ENCODE measurements around the gene ELP5.

ELP5 gene

DNA sequence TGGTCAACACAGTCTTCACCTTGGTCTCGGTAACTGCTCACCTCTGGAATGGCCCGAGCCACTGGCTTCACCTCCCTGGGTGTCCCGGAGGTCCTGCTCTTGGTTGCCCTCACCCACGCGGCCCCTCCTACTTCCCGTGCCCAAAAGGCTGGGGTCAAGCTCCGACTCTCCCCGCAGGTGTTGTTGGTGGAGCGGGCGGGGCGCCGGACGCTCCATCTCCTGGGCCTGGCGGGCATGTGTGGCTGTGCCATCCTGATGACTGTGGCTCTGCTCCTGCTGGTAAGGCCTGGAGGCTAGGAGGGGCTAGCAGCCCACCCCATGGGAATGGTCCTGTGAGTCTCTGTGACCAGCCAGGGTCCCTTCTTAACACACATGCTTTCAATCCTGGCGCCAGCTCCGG lies 32.9 kb downstream of the ELP5 start:
- DNase-seq (ENCODE audit: low read depth, low spot score), result no peak

DNA sequence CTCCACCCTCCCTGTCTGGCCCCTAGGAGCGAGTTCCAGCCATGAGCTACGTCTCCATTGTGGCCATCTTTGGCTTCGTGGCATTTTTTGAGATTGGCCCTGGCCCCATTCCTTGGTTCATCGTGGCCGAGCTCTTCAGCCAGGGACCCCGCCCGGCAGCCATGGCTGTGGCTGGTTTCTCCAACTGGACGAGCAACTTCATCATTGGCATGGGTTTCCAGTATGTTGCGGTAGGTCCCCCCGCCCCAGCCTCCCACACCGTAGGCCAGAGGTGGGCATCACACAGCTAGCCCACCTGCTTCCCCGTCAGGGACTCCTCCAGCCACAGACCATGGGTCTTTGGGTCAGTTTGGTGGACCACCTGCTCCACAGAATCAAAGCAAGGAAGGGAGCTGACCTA lies 33.7 kb downstream of the ELP5 start:
- no peak for DNase-seq (ENCODE audit: low read depth, low spot score)

DNA sequence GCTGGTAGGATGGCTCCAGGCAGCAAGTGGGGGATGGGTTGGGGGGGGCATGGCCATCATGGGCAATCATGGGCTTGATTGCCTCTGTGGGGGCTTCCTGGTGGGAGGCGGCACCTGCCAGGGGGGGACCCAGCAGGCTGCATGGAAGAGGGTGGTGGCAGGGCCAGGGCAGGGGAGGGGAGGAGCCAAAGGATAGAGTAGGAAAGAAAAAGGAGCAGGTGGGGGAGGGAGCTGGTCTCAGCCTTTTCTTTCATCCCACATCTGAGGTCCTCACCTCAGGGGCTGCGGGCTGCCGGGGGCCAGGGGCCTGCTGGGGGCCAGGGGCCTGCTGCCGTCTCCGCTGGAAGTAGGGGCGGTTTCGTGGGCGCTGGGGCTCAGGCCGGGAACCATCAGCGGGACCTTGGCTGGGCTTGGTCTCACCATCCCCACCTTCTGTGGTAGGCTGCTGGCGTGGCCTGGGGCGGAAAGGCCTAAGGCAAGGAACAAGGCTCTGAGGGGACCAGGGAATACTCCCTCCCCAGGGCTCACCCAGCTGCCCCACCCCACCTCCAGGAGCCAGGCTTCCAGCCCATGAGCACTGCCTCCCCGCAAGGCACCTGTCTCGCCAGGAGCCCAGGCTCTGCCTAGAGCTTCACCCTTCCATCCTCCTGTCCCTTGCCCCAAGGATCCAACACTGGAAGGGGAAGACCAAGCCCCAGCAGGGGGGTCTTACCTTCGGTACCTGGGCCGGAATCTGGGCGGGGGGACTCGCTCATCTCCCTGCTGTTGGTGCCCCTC lies 37.4 kb downstream of the ELP5 start:
- DNase-seq (ENCODE audit: low read depth, low spot score), result no peak

DNA sequence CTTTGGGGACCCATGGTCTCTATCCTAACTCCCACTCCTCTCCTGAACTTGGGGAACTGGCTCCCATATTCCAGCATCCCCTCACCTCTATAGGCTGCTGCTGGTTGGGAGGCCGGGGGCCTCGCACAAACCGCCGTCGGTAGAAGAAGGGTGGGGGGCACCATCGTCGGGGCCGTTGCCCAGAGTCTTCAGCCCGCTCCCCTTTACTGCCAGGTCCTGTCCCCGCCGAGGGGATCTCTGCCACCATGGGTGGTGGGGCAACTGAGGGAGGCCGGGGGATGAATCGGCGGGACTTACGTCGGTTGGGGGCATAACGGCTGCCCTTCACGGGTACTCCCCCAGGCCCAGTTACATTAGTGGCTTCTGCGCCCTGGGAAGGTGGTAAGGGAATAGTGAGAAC lies 38.2 kb downstream of the ELP5 start:
- no peak for DNase-seq (ENCODE audit: low read depth, low spot score)

DNA sequence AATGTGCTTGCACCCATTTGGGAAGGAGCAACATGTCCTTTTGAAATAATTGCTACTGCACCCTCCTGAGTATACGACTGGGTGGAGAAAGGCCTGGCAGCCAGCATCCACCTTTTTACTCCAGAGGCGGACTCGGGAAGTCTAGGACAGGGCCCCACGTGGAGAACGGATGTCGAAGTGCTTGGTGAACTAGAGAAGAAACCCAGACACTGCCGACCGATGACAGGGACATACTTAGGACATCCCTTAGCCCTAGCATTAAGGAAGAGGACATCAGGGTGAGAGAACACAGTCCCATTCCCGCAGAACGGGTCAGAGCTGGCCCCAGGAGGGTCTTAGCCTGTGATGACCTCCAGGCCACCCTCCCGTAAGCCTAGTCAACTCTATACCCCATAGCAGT lies 38.7 kb downstream of the ELP5 start:
- DNase-seq (ENCODE audit: low read depth, low spot score), result no peak

DNA sequence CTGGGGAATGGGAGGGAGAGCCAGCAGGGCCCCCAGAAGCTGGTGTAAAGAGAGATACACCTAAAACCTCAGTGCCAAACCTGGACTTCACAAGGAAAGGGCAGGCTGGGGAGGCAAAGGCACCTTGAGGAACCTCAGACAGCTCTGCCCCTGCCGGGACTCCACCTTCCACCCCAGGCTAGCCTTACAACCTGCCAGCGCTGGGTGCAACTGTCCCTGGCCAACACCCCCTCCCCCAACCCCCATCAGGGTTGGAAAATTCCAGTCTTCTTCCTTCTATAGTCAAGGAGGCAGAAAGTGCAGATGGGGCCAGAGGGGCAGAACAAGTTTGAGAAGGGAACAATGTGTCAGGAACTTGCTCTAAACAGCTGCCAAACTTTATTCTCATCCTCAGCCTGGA lies 40.2 kb downstream of the ELP5 start:
- no peak for DNase-seq (ENCODE audit: low read depth, low spot score)

DNA sequence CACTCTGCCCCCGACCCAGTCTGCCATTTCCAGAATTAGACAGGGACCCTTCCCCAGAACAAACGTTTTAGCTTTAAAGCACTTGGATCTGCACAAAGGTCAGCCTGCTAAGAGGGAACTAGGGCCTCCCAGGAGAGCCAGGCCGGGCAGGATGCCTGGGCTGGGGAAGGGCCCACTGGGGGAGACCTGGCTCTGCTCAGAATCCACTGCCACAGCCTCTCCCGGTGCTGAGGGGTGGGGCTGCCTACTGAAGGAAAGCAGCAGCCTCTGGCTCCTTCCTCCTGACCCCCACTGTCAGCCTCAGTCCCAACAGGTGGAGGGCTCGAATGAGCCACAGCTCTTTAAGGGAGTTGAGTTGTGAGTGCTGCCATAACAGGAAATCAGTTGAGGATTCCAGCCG lies 40.7 kb downstream of the ELP5 start:
- no peak for DNase-seq (ENCODE audit: low read depth, low spot score)

DNA sequence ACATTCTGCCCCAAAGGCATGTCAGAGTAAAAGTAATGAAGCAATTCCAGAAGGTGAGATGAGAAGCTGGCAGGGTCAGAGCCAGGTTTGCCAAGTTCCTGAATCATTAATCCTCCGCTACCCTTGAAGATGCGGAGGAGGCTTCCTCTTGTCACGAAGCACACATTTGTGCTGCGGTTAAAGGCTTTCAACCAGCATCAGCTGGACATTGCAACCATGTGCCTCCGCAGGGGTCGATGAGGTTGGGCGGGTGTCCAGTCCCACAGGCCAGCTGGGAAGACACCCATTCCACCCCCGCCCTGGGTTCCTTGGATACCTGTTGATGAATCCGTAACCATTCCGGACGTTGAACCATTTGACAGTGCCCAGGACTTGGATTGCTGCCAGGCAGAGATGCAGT lies 41.1 kb downstream of the ELP5 start:
- no peak for DNase-seq (ENCODE audit: low read depth, low spot score)

DNA sequence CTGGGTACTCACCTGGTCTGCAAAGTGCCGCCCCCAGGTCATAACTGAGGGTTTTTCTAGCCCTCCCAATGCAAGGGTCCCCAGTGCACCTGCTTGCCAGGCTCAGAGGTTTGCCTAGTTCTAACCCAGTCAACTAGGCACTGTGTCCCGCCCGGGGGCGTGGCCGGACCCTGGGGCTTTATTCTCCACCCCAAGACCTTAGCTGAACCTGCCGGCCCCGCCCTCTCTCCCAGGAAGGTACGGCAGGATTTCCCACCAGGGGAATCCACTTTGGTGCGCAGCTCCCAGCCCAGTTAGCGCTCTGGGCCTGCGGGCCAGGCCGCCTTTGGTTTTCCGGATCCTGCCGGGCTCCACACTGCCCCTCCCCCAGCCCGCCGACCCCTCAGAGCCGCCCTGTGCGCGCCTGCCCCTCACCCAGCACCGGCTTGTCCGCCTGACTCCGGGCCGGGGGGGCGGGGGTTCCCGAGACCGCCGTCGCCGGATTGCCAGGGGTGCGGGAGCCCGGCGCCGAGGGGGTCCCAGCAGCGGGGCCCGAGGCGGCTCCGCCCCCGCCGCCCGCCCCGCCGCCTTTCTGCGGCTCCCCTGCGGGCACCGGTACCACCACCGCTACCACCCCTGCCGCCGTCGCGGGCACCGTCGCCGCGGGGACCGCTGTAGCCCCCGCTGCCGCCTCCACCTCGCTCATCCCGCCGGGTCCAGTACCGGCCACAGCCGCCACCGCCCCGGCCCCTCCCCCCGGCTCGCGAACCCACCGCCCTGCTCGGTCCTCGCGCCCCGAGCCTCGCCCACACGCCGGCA lies 42.0 kb downstream of the ELP5 start:
- no peak for DNase-seq (ENCODE audit: low read depth, low spot score)

DNA sequence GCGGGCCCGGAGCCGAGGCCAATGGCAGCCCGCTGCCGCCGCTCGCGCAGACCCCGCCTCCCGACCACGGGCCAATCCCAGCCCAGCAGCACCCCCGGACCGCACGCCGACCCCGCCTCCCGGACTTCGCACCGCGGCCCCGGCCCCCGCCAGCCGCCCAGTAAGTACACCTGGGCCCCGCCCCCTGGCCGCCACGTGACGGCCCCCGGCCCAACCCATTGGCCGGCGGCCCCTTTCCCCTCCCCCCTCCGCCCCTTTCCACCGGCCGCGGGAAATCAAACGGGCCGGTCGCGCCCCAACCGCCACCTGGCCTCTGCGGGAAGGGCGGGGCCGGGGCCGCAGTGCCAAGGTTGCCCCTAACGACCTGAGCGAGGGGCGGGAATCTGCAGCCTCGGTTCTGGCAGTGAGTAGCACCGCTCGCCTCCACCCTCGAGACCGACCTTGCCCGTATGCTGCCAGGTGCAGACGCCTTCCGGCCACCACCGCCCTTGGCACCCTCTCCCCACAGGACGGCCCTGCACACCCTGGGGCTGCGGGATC lies 42.7 kb downstream of the ELP5 start, which contains the start of gene YBX2:
YBX2 (minus strand) TSS at position 26 of the 540 bp plus-strand sequence. CDS start 139 bp downstream, outside the sequence.
- DNase-seq (ENCODE audit: low read depth, low spot score), result no peak

DNA sequence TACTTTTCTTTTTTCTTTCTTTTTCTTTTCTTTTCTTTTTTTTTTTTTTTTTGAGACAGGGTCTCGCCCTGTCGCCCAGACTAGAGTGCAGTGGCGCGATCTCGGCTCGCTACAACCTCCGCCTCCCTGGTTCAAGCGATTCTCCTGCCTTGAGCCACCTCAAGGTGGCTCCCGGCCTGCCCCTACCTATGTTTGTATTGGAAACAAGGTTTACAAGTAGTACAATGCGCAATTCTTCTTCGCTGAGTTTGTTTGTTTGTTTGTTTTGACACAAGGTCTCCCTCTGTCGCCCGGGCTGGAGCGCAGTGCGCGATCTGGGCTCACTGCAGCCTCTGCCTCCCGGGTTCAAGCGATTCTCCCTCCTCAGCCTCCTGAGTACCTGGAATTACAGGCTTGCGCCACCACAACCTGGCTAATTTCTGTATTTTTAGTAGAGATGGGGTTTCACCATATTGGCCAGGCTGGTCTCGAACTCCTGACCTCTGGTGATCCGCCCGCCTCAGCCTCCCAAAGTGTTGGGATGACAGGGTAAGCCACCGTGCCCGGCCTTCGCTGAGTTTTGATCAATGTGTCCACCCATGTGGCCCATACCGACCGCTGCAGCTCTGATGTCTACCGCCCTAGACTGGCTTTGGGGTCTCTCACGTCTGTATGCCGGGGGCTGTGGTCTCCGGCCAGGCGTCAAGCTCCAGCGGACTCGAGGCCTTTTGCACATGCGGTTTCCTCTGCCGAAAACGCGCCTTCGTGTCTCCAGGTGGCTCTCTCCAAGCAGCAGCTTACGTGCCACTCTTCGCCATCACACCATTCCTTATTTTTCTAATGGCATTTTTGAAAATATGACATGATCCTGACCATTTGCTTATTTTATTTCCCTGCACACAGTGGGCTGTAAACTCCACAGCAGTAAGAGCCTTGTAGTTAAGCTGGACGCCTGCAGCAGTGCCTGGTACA lies 43.5 kb downstream of the ELP5 start:
- DNase-seq (ENCODE audit: low read depth, low spot score), result no peak

DNA sequence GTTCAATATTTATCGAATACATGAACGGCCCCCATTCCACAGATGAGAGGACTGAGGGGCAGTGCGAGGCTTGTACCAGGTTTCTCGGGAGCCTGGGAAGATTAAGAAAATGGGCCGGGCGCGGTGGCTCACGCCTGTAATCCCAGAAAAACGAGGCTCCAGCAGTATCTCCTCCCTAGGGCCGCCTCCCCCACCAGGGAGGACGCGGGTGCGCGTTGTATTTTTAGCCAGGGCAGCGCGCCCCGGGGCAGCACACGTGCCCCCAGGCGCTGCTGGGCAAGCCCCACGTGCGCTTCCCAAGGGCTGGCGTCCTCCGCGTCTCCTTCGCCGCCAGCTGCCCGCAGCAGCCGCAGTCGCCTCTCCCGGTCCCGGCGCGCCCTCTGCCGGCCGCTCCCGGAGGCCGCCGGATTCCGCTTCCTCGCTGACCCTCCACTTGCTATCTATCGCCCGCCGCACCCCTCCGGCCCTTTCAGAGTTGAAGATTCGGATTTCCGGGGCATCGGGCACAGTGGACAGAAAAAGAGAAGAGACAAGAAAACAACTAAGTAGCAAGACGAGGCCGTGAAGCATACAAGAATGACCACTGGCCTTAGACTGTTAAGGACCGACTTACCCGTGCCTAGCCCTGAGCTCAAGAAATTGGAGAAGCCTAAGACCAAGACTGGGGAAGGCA lies 44.3 kb downstream of the ELP5 start:
- no peak for DNase-seq (ENCODE audit: low read depth, low spot score)

DNA sequence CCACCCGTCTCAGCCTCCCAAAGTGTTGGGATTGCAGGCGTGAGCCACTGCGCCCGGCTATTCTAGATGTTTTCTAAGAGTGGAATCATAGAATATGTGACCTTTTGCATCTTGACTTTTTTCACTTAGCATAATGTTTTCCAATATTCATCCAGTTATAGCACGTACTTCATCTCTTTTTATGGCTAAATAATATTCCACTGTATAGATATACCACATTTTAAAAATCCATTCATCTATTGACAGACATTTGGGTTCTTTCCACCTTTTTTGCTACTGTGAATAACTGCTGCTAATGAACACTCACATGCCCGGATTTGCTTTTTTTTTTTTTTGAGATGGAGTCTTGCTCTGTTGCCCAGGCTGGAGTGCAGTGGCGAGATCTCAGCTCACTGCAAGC lies 52.2 kb downstream of the ELP5 start:
- DNase-seq (ENCODE audit: low read depth, low spot score), result no peak

DNA sequence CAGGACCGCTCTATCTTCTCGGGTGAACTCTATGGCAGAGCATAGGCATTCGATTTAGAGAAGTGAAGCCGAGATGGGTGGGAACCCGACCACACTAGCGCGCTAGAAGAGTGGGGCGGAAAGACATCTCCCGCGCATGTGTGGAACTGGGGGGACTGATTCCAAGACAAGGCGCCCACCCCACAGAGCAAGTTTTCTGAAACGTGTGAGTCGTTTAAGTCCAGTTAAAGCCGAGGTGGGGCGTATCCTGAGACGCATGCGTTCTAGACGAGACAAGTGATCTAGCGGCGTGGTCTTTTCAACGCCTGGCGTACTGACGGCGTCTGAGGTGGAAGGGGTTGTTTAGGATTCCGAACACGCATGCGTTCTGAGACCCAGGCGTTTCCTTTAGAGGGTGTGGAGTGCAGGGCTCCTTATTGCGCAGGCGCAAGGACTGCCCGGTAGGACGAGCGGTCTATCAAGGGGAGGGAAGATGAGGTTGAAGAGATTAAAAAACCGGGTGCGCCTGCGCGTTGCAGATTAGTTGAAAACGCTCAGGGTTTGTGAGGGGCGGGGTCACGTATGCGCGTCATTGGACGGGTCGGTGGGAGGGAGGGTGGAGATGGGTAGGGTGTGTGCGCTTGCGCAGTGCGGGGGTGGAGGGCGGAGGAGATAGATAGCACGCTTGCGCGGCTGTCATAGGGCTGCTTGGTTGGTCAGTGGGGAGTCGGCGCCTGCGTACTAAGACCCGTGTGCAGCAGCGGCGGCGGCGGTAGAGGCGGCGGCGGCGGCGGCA lies 55.1 kb downstream of the ELP5 start, which contains the start of gene EIF5A:
EIF5A (plus strand) TSS at position 718 of the 775 bp plus-strand sequence. CDS start 2,008 bp downstream, outside the sequence.
- peak; percentile 100 for DNase-seq (ENCODE audit: low read depth, low spot score)

DNA sequence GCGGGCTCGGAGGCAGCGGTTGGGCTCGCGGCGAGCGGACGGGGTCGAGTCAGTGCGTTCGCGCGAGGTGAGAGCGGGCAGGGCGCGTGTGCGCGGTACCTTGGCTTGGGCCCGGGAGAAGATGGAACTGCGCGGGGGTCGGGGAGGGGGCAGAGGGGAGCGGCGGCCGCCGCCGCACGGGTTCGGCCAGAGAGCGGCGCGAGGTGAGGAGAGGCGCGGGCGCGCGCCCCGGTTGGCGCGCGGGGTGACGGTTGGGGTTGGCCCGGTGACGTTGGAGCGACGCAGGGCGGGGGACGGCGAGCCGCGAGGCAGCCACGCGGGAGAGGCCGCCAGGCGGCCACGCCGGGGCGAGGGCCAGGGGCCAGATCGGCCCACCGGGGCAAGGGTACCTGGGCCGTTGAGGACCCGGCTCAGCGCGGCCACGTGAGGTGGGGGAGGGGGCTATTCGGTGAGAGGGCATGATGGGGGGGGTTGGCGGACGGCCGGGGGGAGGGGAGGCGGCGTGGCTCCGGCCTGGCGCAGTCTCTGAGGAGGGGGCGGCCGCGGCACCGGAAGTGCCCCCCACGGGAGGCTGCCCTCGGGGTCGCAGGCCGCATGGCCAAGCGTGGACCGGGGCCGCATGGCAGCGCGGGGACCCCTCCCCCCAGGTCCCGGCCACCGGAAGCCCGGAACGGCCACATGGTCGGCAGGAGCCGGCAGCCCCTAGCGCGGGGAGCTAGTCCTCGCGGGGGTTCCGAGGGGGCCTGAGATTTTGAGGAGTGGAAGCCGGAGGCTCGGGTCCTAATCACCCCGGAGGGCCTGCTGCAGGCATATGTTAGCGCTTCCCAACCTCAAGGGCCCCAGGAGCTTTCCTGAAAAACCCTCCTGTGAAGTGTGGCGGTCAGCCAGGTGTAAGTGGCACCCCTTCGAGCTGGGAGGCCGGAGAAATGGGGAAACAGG lies 55.9 kb downstream of the ELP5 start:
- DNase-seq (ENCODE audit: low read depth, low spot score), result no peak

DNA sequence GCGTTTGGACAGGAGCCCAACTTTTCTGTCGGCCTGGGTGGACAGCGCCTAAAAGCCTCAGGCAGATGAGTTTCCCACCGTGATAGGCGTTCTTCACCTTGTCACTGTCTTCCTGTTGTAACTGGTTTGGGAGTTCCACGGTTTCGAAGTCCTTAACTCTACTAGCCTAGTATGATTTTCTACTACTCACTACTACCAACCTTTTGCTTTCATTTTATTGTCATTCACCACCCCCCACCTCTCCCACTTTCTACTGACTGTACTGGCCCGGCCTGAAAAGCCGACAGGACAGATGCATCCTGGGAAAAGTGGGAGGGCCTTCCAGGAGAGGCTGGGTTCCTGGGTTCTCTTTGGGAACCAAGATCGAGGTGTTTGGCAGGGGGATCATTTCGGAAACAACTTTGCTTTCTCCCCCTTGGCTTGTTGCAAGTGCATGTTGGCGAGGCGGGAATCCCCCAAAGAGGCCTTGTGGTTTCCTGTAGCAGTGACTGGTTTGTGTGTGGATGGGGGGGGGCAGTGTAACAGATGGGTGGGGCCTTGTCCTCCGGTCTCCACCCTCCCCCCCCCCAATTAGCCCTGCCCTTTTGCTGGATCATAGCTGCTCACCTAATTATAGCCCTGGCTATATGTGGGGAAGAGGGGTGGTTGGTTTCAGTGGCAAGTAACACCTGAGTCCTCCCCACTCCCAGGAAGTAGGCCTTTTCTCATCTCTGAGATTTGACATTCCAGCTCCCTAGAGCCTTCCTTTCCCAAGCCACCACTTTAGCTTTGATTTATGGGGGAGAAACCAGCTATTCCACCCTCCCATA lies 56.8 kb downstream of the ELP5 start:
- no peak for DNase-seq (ENCODE audit: low read depth, low spot score)

Data from smooth muscle cell of the brain vasculature (primary cell).